Type B pancreatic cell (in vitro differentiated cells): ENCODE results near the gene GSTT2. TPM values are rescaled to one million over a fixed set of nuclear protein-coding genes. Genes with fewer than 3 reads are reported as not detected.
"Not testable (repeated sequence)": the region's sequence is repeated elsewhere in the genome, so short reads cannot be mapped to it uniquely, and the experiment has no call there.

Experiments
- DNase-seq: peaks from one replicate; pipeline ENCODE4 v3.0.0; 2021; ENCODE audit warnings: mixed read lengths; ENCODE audit not compliant: unreplicated experiment; ENCODE audit errors: extremely low spot score
- H3K27ac Mint-ChIP-seq: 2 replicates; pipeline ENCODE4 v1.8.0; 2021; ENCODE audit warnings: mild to moderate bottlenecking, mixed read lengths
- H3K27me3 Mint-ChIP-seq: 2 replicates; pipeline ENCODE4 v1.8.0; 2021; ENCODE audit warnings: mixed read lengths
- H3K36me3 Mint-ChIP-seq: 2 replicates; pipeline ENCODE4 v1.8.0; 2021; ENCODE audit warnings: mixed read lengths
- H3K4me1 Mint-ChIP-seq: one replicate; pipeline ENCODE4 v1.8.0; 2021; ENCODE audit warnings: mixed read lengths; ENCODE audit not compliant: unreplicated experiment
- H3K4me3 Mint-ChIP-seq: 2 replicates; pipeline ENCODE4 v1.8.0; 2021; ENCODE audit warnings: mild to moderate bottlenecking, mixed read lengths
- H3K9me3 Mint-ChIP-seq: 2 replicates; pipeline ENCODE4 v1.8.0; 2021; ENCODE audit warnings: mixed read lengths
- CTCF ChIP-seq: fragments of 200-600 bp; sonication (generic); conservative IDR thresholded peaks from 2 replicates; pipeline ENCODE4 v1.5.0; 2021; ENCODE audit warnings: antibody characterized with exemption, mild to moderate bottlenecking
- total RNA-seq: library from RNA; stranded (reverse); gene quantifications from 2 replicates; pipeline ENCODE4 v1.2.1, GENCODE V29; 2021; ENCODE audit warnings: low replicate concordance

Gene GSTT2
- total RNA-seq, 1 donor from 2014 or later = 1.3 TPM

DNA sequence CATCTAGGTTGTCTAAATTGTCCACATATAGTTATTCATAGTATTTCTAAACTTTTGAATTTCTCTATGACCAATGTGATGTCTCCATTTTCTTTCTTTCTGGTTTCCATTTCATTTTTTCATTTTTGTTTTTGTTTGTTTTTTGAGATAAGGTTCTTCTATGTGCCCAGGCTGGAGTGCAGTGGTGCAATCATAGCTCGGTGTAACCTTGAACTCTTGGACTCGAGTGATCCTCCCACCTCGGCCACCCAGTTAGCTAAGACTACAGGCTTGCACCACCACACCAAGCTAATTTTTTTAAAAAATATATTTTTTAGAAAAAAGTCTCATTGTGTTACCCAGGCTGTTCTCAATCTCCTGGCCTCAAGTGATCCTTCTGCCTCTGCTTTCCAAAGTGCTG lies 17.2 kb downstream of the GSTT2 start:
- no peak overlapping the region for H3K27ac Mint-ChIP-seq
- no peaks in the 10 kb centered on the region for H3K36me3 Mint-ChIP-seq
- TF ChIP-seq CTCF = no peak
- peaks cover 3% of the 10 kb centered on the region for H3K4me1 Mint-ChIP-seq
- no peak overlapping the region for H3K4me3 Mint-ChIP-seq
- no peaks in the 10 kb centered on the region for H3K9me3 Mint-ChIP-seq
- no peak for DNase-seq
- peaks cover 4% of the 10 kb centered on the region for H3K27me3 Mint-ChIP-seq

DNA sequence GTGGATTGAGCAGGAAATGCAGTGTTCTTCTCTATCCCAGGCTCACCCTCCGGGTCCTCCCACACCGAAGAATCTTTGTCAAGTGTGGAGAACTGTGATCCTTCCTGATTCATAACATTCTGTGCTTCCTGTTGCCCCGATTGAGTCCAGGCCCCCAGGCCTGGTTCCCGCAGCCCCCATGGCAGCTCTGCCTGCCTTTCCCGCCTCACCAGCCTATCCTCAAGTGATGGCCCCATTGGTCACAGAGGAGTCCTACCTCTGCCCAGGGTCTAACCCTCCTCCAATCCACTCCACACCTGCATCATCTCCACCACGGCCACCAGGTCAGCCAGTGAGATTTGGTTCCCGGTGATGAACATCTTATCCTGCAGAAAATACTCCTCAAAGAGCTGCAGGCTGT lies 19.8 kb downstream of the GSTT2 start:
- H3K27me3 Mint-ChIP-seq, H3K27ac Mint-ChIP-seq, H3K36me3 Mint-ChIP-seq, H3K4me1 Mint-ChIP-seq, DNase-seq, H3K4me3 Mint-ChIP-seq, H3K9me3 Mint-ChIP-seq: not testable (repeated sequence)

DNA sequence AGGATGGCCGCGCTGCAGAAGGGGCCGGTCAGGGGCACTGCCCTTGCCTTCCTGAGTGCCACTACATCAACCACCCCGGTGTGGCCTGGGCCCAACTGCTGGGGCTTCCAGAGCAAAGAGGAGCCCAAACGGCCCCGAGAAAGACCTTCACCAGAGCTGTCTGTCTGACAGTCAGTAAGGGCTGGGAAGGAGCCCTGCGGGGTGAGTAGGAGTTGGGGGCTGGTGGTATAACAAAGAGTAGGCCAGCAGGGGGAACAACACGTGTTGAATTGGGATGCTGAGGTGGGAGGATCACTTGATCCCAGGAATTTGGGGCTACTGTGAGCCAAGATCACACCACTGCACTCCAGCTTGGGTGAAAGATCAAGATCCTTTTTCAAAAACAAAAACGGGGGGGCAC lies 21.4 kb downstream of the GSTT2 start:
- peaks cover 10% of the 10 kb centered on the region for H3K4me1 Mint-ChIP-seq
- no peaks in the 10 kb centered on the region for H3K36me3 Mint-ChIP-seq
- no peak overlapping the region for H3K4me3 Mint-ChIP-seq
- no peaks in the 10 kb centered on the region for H3K9me3 Mint-ChIP-seq
- DNase-seq = no peak
- no peak overlapping the region for H3K27ac Mint-ChIP-seq
- H3K27me3 Mint-ChIP-seq = peaks cover 2% of the 10 kb centered on the region
- no peak for TF ChIP-seq CTCF

- H3K4me1 Mint-ChIP-seq = peaks cover 10% of the 10 kb centered on the region
- H3K9me3 Mint-ChIP-seq = no peaks in the 10 kb centered on the region
- no peak for TF ChIP-seq CTCF
- H3K36me3 Mint-ChIP-seq = no peaks in the 10 kb centered on the region
- DNase-seq = no peak
- H3K27ac Mint-ChIP-seq = no peak overlapping the region
- no peaks in the 10 kb centered on the region for H3K27me3 Mint-ChIP-seq
- H3K4me3 Mint-ChIP-seq = no peak overlapping the region
Measured at GRCh38 chr22:24002272-24002671, 22.3 kb downstream of the GSTT2 start.

- TF ChIP-seq CTCF = no peak
- DNase-seq = no peak
- no peaks in the 10 kb centered on the region for H3K36me3 Mint-ChIP-seq
- H3K4me1 Mint-ChIP-seq = peaks cover 10% of the 10 kb centered on the region
- no peak overlapping the region for H3K4me3 Mint-ChIP-seq
- no peak overlapping the region for H3K27ac Mint-ChIP-seq
- H3K9me3 Mint-ChIP-seq = no peaks in the 10 kb centered on the region
- H3K27me3 Mint-ChIP-seq = no peaks in the 10 kb centered on the region
Measured at GRCh38 chr22:24002851-24003250, 22.9 kb downstream of the GSTT2 start.

DNA sequence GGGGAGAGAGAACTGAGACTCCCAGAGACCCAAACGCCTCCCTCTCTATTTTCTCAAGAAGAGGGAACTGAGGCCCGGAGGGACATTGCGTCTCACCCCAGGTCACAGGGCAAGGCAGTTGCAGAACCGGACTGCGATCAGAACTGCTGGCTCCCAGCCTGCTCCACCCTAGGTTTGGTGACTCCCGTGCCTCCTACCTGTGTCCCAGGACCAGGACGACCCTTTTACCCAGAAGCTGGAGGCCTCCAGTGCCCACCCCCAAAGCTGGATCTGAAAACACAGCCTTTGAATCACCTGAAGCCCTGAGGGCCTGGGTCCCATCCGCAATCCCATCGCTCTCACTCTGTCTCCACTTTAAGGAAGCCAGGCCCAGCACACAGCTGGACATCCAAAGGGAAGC lies 24.0 kb downstream of the GSTT2 start:
- no peak overlapping the region for H3K4me3 Mint-ChIP-seq
- peaks cover 10% of the 10 kb centered on the region for H3K4me1 Mint-ChIP-seq
- no peaks in the 10 kb centered on the region for H3K27me3 Mint-ChIP-seq
- TF ChIP-seq CTCF = no peak
- no peak for DNase-seq
- no peaks in the 10 kb centered on the region for H3K36me3 Mint-ChIP-seq
- H3K27ac Mint-ChIP-seq = no peak overlapping the region
- no peaks in the 10 kb centered on the region for H3K9me3 Mint-ChIP-seq
